GM12801 (cell line): Measurements from ENCODE around the gene THRB.

Source experiments
- TF ChIP-seq, protein P1 (sequence below): IDR thresholded peaks from one replicate; pipeline ENCODE4 v1.5.1; 2011; ENCODE audit warnings: control low read depth; ENCODE audit not compliant: insufficient read length; ENCODE audit errors: extremely low read depth

Gene THRB

DNA sequence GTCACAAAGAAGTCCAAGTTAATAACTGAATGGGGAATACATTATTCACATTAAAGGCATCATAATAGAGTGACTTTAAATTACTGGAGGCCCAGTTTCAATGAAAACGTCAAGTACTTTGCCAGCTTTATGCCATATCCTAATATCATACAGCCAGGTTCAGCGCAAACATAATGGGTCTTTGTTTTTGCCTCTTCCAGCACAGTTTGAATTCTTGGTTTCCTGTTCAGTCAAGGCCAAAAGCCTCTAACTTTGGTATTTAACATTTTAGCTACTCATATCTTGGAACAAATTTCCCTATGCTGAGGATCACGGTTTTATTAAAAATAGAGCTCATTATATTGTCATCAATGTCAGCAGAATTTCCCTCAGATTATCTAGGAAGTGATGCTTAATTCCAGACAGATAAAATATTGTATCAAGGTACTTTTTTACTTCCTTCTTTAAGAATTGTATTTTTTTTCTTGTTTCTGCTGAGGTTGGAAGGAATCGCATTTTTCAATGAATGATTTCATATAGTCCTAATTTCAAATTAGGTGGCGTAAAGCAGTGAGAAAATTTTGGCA lies 269.2 kb downstream of the THRB start:
- TF ChIP-seq, protein P1, sequence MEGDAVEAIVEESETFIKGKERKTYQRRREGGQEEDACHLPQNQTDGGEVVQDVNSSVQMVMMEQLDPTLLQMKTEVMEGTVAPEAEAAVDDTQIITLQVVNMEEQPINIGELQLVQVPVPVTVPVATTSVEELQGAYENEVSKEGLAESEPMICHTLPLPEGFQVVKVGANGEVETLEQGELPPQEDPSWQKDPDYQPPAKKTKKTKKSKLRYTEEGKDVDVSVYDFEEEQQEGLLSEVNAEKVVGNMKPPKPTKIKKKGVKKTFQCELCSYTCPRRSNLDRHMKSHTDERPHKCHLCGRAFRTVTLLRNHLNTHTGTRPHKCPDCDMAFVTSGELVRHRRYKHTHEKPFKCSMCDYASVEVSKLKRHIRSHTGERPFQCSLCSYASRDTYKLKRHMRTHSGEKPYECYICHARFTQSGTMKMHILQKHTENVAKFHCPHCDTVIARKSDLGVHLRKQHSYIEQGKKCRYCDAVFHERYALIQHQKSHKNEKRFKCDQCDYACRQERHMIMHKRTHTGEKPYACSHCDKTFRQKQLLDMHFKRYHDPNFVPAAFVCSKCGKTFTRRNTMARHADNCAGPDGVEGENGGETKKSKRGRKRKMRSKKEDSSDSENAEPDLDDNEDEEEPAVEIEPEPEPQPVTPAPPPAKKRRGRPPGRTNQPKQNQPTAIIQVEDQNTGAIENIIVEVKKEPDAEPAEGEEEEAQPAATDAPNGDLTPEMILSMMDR, result no peak

DNA sequence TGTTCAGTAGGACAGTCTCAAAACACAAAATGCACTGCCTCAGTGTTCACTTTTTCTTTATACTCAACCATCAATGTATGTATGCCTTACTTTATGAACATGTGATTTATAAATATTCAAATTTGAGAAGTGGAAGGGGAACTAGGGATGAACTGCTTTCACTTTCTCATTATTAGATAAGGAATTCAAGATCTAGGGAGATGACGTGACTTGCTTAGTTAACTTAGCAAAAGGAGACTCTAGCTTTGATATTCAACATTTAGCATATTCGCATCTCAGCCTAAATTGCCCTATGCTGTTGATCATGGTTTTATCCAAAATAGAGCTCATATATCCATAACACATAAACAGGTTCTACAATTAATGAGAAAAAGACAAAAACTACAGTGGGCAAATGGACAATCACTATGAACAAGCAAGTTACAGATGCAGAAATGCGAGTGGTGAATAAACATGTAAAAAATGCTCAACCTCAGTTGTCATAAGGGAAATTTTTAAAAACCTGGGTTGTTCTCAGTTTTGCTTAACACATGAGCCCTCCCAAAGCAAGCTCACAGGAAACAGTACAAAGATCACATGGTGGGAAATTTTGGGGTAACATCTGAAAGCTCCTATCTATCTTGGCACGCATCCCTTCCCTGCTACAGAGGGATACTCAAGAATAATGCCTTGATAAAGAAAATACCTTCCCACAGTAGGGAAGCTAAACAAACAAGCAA lies 269.8 kb downstream of the THRB start:
- TF ChIP-seq, protein P1, result no peak

DNA sequence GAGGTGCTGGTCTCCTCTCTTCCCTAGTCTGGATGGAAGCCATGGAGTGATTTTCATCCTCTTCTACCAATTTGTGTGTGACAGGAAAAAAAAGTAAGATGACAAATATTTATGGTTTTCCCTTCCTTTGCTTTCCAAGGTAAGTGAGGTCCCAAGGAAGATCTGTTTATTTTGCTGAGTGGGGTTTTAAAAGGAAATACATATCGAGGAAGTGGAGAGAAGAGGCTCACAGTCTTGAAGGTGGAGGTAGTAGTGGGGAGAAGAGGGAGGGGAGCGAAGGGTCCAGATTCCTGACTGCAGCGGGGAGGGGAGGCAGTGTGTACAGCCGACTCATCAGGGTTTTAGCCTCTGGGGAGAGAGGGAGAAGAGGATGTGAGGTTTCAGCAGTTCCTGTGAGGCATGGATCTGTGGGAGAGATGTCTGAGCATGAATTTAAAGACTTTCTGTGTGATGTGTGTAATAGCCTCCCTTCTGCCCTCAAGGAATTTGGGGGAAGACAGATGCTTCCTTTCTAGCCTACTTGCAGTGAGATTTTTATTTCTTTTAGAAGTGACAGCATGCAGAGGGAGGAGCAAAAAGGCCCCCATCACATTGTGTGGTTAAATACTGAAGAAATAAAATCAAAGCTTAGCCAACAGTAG lies 272.4 kb downstream of the THRB start:
- TF ChIP-seq, protein P1, result no peak

DNA sequence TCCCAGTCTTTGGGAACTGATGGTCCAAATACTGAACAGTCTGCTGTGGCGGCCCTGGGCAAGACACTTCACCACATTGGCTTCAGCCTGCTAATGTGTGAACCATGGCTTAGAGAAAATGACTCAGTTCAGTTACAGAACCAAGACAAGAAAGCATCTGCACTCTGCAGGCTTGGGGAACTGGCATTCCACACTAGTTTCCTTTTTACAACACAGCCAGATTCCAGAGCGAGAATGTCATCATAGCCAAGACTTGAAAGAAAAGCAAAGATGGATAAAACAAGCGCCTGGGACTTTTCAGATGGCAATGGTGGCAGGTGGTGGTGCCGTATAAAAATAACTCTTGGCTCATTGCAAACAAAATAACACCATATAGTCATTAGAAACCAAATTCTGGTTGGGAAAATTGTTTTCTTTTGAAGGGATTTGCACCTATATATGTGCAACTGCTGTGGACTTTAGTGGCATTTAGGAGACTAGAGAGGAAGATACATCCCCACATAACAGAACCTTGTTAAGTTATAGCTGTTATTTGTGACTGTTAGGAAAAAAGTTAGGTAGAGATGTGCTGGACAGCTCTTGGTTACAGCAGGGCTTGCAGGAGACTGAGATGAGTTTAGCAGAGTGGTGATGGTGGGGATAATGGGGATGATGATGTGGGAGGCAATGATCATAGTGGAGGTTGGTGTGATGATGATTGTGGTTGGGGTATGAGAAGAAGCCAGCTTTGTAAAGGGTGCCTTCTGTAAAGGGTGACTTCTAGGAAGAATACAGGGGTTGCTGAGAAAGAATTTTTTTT lies 273.6 kb downstream of the THRB start:
- TF ChIP-seq, protein P1, result no peak

DNA sequence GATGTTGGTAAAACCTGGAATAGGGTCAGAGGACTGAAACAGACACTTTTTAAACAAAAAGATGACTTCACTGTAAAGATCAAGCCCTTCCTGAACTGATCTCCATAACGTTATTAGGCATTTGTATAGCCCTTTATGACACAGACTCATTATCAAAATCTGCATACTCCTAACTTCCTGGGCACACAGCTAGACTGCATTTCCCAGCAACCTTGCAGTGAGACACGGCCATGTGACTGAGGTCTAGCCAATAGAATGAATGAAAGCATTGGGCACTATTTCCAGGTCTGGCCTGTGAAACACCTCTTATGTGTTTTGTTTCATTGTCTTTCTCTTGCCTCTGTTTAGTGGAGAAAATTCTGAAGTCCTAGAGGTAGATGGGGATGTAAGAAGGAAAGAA lies 279.1 kb downstream of the THRB start:
- TF ChIP-seq, protein P1, result no peak

DNA sequence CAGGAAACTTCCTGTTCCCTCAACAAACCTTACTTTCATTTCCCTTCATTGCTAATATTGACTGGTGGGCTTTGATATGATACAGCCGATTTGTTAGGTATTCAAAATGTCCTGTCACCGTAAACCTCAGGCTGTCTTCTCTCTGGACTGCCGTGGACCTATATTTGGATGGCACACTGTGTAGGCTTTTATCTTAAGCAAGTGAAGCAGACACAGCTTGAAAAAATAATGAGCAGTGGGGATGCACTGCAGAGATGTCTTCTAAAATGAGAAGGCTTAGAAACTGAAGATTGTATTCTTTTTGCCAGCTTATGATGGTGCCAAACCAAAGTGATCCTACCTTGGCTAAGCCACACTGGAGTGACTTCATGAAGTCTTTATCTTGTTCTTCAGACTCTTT lies 283.3 kb downstream of the THRB start:
- TF ChIP-seq, protein P1, result no peak

DNA sequence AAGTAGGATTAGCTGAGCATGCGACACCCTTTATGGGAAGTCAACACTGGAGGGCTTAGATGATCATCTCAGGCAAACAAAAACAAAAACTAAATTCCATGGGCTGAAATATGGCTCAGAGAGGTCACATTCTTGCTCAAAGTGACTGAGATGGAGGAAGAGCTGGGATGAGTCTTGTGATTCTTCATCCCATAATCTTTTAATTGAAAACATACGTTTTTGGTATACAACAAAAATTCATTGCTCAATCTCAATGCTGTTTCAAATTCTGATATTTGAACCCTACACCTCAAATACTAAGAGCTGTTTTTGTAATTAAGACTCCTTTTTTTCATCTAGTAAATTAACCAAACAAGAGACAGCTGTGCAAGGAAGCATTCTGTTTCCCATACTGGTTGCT lies 292.6 kb downstream of the THRB start:
- TF ChIP-seq, protein P1, result no peak
